CMK (cell line): Measurements from ENCODE around the gene INPPL1.

Experiments used
- DNase-seq: peaks from one replicate; pipeline ENCODE4 v3.0.0-alpha.2; 2010; ENCODE audit warnings: low read depth

INPPL1 gene

DNA sequence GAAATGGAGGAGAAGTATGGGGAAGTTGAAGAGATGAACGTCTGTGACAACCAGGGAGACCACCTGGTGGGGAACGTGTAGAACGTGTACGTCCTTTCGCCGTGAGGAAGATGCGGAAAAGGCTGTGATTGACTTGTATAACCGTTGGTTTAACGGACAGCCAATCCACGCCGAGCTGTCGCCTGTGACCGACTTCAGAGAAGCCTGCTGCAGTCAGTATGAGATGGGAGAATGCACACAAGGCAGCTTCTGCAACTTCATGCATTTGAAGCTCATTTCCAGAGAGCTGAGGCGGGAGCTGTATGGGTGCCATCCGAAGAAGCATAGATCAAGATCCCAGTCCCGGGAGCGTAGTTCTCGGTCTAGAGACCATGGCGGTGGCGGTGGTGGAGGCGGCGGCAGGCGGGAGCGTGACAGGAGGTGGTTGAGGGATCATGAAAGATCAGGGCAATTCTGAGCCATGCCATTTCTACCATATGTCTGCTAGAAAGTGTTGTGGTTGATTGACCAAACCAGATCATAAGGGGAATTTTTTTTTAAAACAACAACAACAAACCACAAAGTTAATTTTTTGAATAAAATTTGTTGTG is 56.3 kb downstream of the INPPL1 start:
- DNase-seq = no peak

DNA sequence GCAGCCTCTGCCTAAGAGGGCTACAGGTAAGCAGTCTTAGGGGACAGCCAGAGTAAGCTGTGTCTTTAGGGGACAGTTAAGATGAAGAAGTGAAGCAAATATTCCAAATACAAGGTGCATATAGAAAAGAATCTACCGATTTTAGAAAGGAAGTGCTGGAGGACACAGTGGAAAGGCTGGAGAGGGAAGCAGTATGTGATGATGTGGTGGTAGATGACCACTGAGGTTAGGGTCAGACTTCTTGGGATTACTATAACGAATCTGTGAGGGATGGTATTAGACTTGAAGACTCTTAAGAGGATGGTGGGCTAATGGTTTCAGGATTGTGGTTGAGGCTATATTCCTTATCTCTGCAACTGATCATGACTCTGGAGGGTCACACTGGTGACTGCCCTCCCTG is 59.4 kb downstream of the INPPL1 start:
- DNase-seq = no peak

DNA sequence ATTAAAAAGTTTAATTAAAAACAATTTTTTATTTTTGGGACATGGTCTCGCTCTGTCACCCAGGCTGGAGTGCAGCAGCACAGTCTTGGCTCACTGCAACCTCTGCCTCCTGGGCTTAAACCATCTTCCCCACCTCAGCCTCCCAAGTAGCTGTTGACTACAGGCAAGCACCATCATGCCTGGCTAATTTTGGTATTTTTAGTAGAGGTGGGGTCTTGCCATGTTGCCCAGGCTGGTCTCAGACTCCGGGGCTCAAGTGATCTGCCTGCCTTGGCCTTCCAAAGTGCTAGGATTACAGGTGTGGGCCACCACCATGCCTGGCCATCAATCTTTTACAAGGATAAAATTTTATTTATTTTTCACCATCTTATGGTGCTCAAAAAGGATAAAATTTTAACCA is 62.7 kb downstream of the INPPL1 start:
- DNase-seq = no peak
